WTC11 (cell line): ENCODE data around the gene UFC1. TPM values are rescaled to one million over a fixed set of nuclear protein-coding genes. Genes with fewer than 3 reads are reported as not detected.

Experiments
- ATAC-seq: fragments of 200-7000 bp; cut with Tn5 transposase; 2 replicates; pipeline ENCODE4 v1.10.0; 2021; ENCODE audit warnings: mild to moderate bottlenecking, moderate library complexity
- CTCF ChIA-PET: fragments of 300-600 bp; sonication (Branson Sonifier 250); formaldehyde crosslinking; loops from one replicate; lab custom pipeline; 2021; ENCODE audit warnings: antibody characterized with exemption; lab: Charles Lee
- POLR2A ChIA-PET: fragments of 350-600 bp; sonication (Branson Sonifier 250); formaldehyde crosslinking; loops from one replicate; lab custom pipeline; 2021; ENCODE audit warnings: antibody characterized with exemption; lab: Charles Lee
- DNase-seq: peaks from one replicate; pipeline ENCODE4 v3.0.0; 2021; ENCODE audit warnings: low spot score
- H3K27ac Mint-ChIP-seq: 2 replicates; pipeline ENCODE4 v1.8.0; 2021; ENCODE audit warnings: mixed read lengths
- H3K27me3 Mint-ChIP-seq: 2 replicates; pipeline ENCODE4 v1.8.0; 2021; ENCODE audit warnings: low read depth, mild to moderate bottlenecking, moderate library complexity, mixed read lengths
- H3K36me3 Mint-ChIP-seq: 2 replicates; pipeline ENCODE4 v1.8.0; 2021; ENCODE audit warnings: mixed read lengths
- H3K4me1 Mint-ChIP-seq: 2 replicates; pipeline ENCODE4 v1.8.0; 2022; ENCODE audit warnings: mixed read lengths
- H3K4me3 Mint-ChIP-seq: 2 replicates; pipeline ENCODE4 v1.8.0; 2021; ENCODE audit warnings: mild to moderate bottlenecking, moderate library complexity, mixed read lengths
- H3K9me3 Mint-ChIP-seq: 2 replicates; pipeline ENCODE4 v1.8.0; 2021; ENCODE audit warnings: mixed read lengths
- ETV6 ChIP-seq: sonication (generic); formaldehyde crosslinking; IDR thresholded peaks from 2 replicates; pipeline ENCODE4 v1.8.1; 2022; ENCODE audit warnings: mild to moderate bottlenecking, missing genetic modification reagents
- FOXK1 ChIP-seq: sonication (generic); formaldehyde crosslinking; IDR thresholded peaks from 2 replicates; pipeline ENCODE4 v1.8.0; 2022; ENCODE audit warnings: mild to moderate bottlenecking, moderate library complexity, missing genetic modification reagents
- FOXP1 ChIP-seq: sonication (generic); formaldehyde crosslinking; IDR thresholded peaks from 2 replicates; pipeline ENCODE4 v1.8.0; 2022; ENCODE audit warnings: missing genetic modification reagents, mild to moderate bottlenecking, moderate library complexity, borderline replicate concordance
- GRHL2 ChIP-seq: fragments of 250-450 bp; sonication (Bioruptor Pico); IDR thresholded peaks from 2 replicates; pipeline ENCODE4 v1.8.0; 2022; ENCODE audit warnings: mild to moderate bottlenecking, moderate library complexity; ENCODE audit not compliant: insufficient replicate concordance, severe bottlenecking
- HMGA2 ChIP-seq: fragments of 250-450 bp; sonication (Bioruptor Pico); IDR thresholded peaks from 2 replicates; pipeline ENCODE4 v1.4.0; 2021; ENCODE audit warnings: mild to moderate bottlenecking, moderate library complexity
- IRF2 ChIP-seq: sonication (generic); formaldehyde crosslinking; IDR thresholded peaks from 2 replicates; pipeline ENCODE4 v1.8.0; 2022; ENCODE audit warnings: low read depth, missing genetic modification reagents, borderline replicate concordance
- JAZF1 ChIP-seq: fragments of 250-450 bp; sonication (Bioruptor Pico); IDR thresholded peaks from 2 replicates; pipeline ENCODE4 v1.9.0; 2021; ENCODE audit warnings: moderate library complexity, mild to moderate bottlenecking, inconsistent platforms
- NFATC4 ChIP-seq: fragments of 250-450 bp; sonication (Bioruptor Pico); IDR thresholded peaks from 2 replicates; pipeline ENCODE4 v1.9.0; 2021; ENCODE audit warnings: mild to moderate bottlenecking
- NFE2L1 ChIP-seq: sonication (generic); formaldehyde crosslinking; IDR thresholded peaks from 2 replicates; pipeline ENCODE4 v1.8.1; 2023; ENCODE audit warnings: missing genetic modification reagents
- NFYB ChIP-seq: sonication (generic); formaldehyde crosslinking; conservative IDR thresholded peaks from 2 replicates; pipeline ENCODE4 v1.8.0; 2022; ENCODE audit warnings: low read depth, missing genetic modification reagents
- OVOL2 ChIP-seq: fragments of 250-450 bp; sonication (Bioruptor Pico); IDR thresholded peaks from 2 replicates; pipeline ENCODE4 v1.9.0; 2021; ENCODE audit warnings: mild to moderate bottlenecking, borderline replicate concordance
- RORB ChIP-seq: fragments of 250-450 bp; sonication (Bioruptor Pico); IDR thresholded peaks from 2 replicates; pipeline ENCODE4 v1.9.0; 2021; ENCODE audit warnings: mild to moderate bottlenecking
- SMAD4 ChIP-seq: sonication (generic); formaldehyde crosslinking; IDR thresholded peaks from 2 replicates; pipeline ENCODE4 v1.8.0; 2022; ENCODE audit warnings: mild to moderate bottlenecking, missing genetic modification reagents
- SOX15 ChIP-seq: fragments of 250-450 bp; sonication (Bioruptor Pico); IDR thresholded peaks from 2 replicates; pipeline ENCODE4 v1.9.0; 2021; ENCODE audit warnings: mild to moderate bottlenecking
- SP1 ChIP-seq: sonication (generic); formaldehyde crosslinking; conservative IDR thresholded peaks from 2 replicates; pipeline ENCODE4 v1.8.1; 2022; ENCODE audit warnings: missing genetic modification reagents
- TCF7 ChIP-seq: sonication (generic); formaldehyde crosslinking; IDR thresholded peaks from 2 replicates; pipeline ENCODE4 v1.8.0; 2022; ENCODE audit warnings: mild to moderate bottlenecking, low read depth, missing genetic modification reagents, moderate library complexity
- TP53 ChIP-seq: sonication (generic); formaldehyde crosslinking; IDR thresholded peaks from 2 replicates; pipeline ENCODE4 v1.8.1; 2023; ENCODE audit warnings: mild to moderate bottlenecking, missing genetic modification reagents
- ZNF263 ChIP-seq: sonication (generic); formaldehyde crosslinking; IDR thresholded peaks from 2 replicates; pipeline ENCODE4 v1.8.1; 2022; ENCODE audit warnings: low read depth, mild to moderate bottlenecking, moderate library complexity, missing genetic modification reagents
- ZNF423 ChIP-seq: fragments of 250-450 bp; sonication (Bioruptor Pico); IDR thresholded peaks from 2 replicates; pipeline ENCODE4 v2.1.2; 2022; ENCODE audit warnings: mild to moderate bottlenecking, moderate library complexity
- total RNA-seq: library from RNA; stranded (reverse); gene quantifications from 3 replicates; pipeline ENCODE4 v1.2.3, GENCODE V29; 2021
- TF ChIP-seq, protein P1 (sequence below): fragments of 250-450 bp; sonication (Bioruptor Pico); IDR thresholded peaks from 2 replicates; pipeline ENCODE4 v1.8.0; 2021; ENCODE audit warnings: mild to moderate bottlenecking
- TF ChIP-seq, protein P2 (sequence below): sonication (generic); formaldehyde crosslinking; conservative IDR thresholded peaks from 2 replicates; pipeline ENCODE4 v1.8.1; 2022; ENCODE audit warnings: mild to moderate bottlenecking, missing genetic modification reagents
- TF ChIP-seq, protein P3 (sequence below): fragments of 250-450 bp; sonication (Bioruptor Pico); IDR thresholded peaks from 2 replicates; pipeline ENCODE4 v1.9.0; 2021; ENCODE audit warnings: mild to moderate bottlenecking
- TF ChIP-seq, protein P4 (sequence below): fragments of 250-450 bp; sonication (Bioruptor Pico); IDR thresholded peaks from 2 replicates; pipeline ENCODE4 v1.9.0; 2021; ENCODE audit warnings: mild to moderate bottlenecking
- TF ChIP-seq, protein P5 (sequence below): sonication (generic); formaldehyde crosslinking; IDR thresholded peaks from 2 replicates; pipeline ENCODE4 v1.8.1; 2023; ENCODE audit warnings: mild to moderate bottlenecking, missing genetic modification reagents, borderline replicate concordance
- TF ChIP-seq, protein P6 (sequence below): sonication (generic); formaldehyde crosslinking; IDR thresholded peaks from 2 replicates; pipeline ENCODE4 v1.8.0; 2022; ENCODE audit warnings: missing genetic modification reagents

The UFC1 gene
- total RNA-seq, 1 experiment from 2014 or later = 56.2 TPM

DNA sequence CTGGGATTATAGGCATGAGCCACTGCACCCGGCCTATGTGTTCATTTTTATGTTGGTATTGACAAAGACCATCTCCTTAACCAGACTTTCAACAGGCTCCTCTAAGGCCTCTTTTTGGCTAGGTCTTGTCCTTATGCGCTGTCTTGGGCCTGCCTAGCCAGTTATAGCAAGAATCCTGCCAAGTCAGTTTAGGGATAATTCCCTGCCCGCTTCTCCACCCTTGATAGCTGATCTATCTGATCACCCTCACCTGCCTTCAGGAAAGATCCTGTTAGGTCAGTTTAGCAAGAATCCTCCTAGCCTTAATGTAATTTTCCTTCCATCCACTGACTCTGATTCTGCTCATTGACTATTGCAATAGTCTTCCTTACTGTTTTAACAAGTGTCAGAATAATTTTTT is 25.9 kb downstream of the UFC1 start:
- POLR2A ChIA-PET = no interaction called here
- no peak for TF ChIP-seq IRF2 (CRISPR knock-in tag)
- no peak for TF ChIP-seq NFATC4 (CRISPR knock-in tag)
- no peak for TF ChIP-seq TCF7 (CRISPR knock-in tag)
- no peak for TF ChIP-seq FOXP1
- no peak for TF ChIP-seq SMAD4 (CRISPR knock-in tag)
- TF ChIP-seq, protein P1, sequence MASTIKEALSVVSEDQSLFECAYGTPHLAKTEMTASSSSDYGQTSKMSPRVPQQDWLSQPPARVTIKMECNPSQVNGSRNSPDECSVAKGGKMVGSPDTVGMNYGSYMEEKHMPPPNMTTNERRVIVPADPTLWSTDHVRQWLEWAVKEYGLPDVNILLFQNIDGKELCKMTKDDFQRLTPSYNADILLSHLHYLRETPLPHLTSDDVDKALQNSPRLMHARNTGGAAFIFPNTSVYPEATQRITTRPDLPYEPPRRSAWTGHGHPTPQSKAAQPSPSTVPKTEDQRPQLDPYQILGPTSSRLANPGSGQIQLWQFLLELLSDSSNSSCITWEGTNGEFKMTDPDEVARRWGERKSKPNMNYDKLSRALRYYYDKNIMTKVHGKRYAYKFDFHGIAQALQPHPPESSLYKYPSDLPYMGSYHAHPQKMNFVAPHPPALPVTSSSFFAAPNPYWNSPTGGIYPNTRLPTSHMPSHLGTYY (CRISPR knock-in tag) = no peak
- TF ChIP-seq NFYB (CRISPR knock-in tag) = no peak
- TF ChIP-seq ETV6 (CRISPR knock-in tag) = no peak
- TF ChIP-seq, protein P2, sequence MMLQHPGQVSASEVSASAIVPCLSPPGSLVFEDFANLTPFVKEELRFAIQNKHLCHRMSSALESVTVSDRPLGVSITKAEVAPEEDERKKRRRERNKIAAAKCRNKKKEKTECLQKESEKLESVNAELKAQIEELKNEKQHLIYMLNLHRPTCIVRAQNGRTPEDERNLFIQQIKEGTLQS (CRISPR knock-in tag) = no peak
- no peak for TF ChIP-seq NFE2L1 (CRISPR knock-in tag)
- TF ChIP-seq, protein P3, sequence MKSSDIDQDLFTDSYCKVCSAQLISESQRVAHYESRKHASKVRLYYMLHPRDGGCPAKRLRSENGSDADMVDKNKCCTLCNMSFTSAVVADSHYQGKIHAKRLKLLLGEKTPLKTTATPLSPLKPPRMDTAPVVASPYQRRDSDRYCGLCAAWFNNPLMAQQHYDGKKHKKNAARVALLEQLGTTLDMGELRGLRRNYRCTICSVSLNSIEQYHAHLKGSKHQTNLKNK (CRISPR knock-in tag) = no peak
- TF ChIP-seq OVOL2 (CRISPR knock-in tag) = no peak
- TF ChIP-seq HMGA2 (CRISPR knock-in tag) = no peak
- no peak for TF ChIP-seq GRHL2 (CRISPR knock-in tag)
- TF ChIP-seq, protein P4, sequence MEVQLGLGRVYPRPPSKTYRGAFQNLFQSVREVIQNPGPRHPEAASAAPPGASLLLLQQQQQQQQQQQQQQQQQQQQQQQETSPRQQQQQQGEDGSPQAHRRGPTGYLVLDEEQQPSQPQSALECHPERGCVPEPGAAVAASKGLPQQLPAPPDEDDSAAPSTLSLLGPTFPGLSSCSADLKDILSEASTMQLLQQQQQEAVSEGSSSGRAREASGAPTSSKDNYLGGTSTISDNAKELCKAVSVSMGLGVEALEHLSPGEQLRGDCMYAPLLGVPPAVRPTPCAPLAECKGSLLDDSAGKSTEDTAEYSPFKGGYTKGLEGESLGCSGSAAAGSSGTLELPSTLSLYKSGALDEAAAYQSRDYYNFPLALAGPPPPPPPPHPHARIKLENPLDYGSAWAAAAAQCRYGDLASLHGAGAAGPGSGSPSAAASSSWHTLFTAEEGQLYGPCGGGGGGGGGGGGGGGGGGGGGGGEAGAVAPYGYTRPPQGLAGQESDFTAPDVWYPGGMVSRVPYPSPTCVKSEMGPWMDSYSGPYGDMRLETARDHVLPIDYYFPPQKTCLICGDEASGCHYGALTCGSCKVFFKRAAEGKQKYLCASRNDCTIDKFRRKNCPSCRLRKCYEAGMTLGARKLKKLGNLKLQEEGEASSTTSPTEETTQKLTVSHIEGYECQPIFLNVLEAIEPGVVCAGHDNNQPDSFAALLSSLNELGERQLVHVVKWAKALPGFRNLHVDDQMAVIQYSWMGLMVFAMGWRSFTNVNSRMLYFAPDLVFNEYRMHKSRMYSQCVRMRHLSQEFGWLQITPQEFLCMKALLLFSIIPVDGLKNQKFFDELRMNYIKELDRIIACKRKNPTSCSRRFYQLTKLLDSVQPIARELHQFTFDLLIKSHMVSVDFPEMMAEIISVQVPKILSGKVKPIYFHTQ (CRISPR knock-in tag) = no peak
- TF ChIP-seq ZNF423 = no peak
- TF ChIP-seq FOXK1 (CRISPR knock-in tag) = no peak
- TF ChIP-seq, protein P5, sequence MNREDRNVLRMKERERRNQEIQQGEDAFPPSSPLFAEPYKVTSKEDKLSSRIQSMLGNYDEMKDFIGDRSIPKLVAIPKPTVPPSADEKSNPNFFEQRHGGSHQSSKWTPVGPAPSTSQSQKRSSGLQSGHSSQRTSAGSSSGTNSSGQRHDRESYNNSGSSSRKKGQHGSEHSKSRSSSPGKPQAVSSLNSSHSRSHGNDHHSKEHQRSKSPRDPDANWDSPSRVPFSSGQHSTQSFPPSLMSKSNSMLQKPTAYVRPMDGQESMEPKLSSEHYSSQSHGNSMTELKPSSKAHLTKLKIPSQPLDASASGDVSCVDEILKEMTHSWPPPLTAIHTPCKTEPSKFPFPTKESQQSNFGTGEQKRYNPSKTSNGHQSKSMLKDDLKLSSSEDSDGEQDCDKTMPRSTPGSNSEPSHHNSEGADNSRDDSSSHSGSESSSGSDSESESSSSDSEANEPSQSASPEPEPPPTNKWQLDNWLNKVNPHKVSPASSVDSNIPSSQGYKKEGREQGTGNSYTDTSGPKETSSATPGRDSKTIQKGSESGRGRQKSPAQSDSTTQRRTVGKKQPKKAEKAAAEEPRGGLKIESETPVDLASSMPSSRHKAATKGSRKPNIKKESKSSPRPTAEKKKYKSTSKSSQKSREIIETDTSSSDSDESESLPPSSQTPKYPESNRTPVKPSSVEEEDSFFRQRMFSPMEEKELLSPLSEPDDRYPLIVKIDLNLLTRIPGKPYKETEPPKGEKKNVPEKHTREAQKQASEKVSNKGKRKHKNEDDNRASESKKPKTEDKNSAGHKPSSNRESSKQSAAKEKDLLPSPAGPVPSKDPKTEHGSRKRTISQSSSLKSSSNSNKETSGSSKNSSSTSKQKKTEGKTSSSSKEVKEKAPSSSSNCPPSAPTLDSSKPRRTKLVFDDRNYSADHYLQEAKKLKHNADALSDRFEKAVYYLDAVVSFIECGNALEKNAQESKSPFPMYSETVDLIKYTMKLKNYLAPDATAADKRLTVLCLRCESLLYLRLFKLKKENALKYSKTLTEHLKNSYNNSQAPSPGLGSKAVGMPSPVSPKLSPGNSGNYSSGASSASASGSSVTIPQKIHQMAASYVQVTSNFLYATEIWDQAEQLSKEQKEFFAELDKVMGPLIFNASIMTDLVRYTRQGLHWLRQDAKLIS (CRISPR knock-in tag) = no peak
- TF ChIP-seq, all 79 proteins: peak for 0
- no peak for ATAC-seq
- CTCF ChIA-PET = interaction anchor here (0.6 to 1.1 kb wide), 4 partner anchors 22 to 1078 kb away, joined by 3 to 6 read pairs (median 5); partner anchors contain the start of gene NDUFS2
- H3K4me3 Mint-ChIP-seq = no peak overlapping the region
- no peaks in the 10 kb centered on the region; the same call in 1 of the 2 replicates for H3K27me3 Mint-ChIP-seq
- no peaks in the 10 kb centered on the region for H3K9me3 Mint-ChIP-seq
- no peak for DNase-seq
- H3K36me3 Mint-ChIP-seq = peaks cover 7% of the 10 kb centered on the region
- H3K4me1 Mint-ChIP-seq = peaks cover 20% of the 10 kb centered on the region
- no peak overlapping the region for H3K27ac Mint-ChIP-seq

DNA sequence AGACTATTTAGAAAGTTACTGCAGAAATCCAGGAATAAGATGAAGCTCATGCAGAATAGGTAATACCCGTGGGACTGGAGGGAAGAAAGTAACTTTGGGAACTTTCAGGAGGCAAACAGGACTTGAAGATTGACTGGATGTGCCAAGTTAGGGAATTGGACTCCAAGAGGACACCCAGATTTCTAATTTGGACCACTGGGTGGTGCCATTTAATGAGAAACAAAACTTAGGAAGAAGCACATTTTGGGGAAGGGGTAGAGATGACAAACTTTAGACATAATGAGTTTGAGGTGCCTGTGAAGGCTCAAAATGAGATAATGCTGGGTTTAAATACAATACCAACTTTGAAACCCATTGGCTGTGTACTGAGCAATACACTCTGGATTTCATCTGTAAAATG is 26.9 kb downstream of the UFC1 start:
- POLR2A ChIA-PET = no interaction called here
- TF ChIP-seq RORB (CRISPR knock-in tag) (no peak), SOX15 (CRISPR knock-in tag) (no peak), IRF2 (CRISPR knock-in tag) (no peak), TP53 (CRISPR knock-in tag) (no peak), ETV6 (CRISPR knock-in tag) (no peak), SP1 (no peak), OVOL2 (CRISPR knock-in tag) (no peak), ZNF263 (no peak), NFE2L1 (CRISPR knock-in tag) (no peak), JAZF1 (CRISPR knock-in tag) (no peak)
- TF ChIP-seq, protein P6, sequence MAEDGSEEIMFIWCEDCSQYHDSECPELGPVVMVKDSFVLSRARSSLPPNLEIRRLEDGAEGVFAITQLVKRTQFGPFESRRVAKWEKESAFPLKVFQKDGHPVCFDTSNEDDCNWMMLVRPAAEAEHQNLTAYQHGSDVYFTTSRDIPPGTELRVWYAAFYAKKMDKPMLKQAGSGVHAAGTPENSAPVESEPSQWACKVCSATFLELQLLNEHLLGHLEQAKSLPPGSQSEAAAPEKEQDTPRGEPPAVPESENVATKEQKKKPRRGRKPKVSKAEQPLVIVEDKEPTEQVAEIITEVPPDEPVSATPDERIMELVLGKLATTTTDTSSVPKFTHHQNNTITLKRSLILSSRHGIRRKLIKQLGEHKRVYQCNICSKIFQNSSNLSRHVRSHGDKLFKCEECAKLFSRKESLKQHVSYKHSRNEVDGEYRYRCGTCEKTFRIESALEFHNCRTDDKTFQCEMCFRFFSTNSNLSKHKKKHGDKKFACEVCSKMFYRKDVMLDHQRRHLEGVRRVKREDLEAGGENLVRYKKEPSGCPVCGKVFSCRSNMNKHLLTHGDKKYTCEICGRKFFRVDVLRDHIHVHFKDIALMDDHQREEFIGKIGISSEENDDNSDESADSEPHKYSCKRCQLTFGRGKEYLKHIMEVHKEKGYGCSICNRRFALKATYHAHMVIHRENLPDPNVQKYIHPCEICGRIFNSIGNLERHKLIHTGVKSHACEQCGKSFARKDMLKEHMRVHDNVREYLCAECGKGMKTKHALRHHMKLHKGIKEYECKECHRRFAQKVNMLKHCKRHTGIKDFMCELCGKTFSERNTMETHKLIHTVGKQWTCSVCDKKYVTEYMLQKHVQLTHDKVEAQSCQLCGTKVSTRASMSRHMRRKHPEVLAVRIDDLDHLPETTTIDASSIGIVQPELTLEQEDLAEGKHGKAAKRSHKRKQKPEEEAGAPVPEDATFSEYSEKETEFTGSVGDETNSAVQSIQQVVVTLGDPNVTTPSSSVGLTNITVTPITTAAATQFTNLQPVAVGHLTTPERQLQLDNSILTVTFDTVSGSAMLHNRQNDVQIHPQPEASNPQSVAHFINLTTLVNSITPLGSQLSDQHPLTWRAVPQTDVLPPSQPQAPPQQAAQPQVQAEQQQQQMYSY (CRISPR knock-in tag) = no peak

More for the DNA sequence above, 26.9 kb downstream of the UFC1 start:
- Mint-ChIP-seq H3K4me3 (no peak overlapping the region), H3K27ac (no peak overlapping the region), H3K27me3 (no peaks in the 10 kb centered on the region; the same call in 1 of the 2 replicates), H3K4me1 (peaks cover 24% of the 10 kb centered on the region), H3K9me3 (no peaks in the 10 kb centered on the region), H3K36me3 (0 out of 2 replicates have a peak, but pooled peaks cover under 1% of the 10 kb centered on the region)
- no peak for DNase-seq
- CTCF ChIA-PET = interaction anchor here (0.9 to 2.5 kb wide), 3 partner anchors 11 to 259 kb away, joined by 4 to 7 read pairs (median 4); partner anchors contain the start of gene PPOX
- ATAC-seq = no peak
